HCT116 (cell line): ENCODE data around the gene BTBD18.

Experiments used
- CEBPB ChIP-seq: IDR thresholded peaks from 2 replicates; pipeline ENCODE4 v1.6.1; 2012; ENCODE audit warnings: low read depth
- FOSL1 ChIP-seq: IDR thresholded peaks from 2 replicates; pipeline ENCODE4 v1.6.1; 2012; ENCODE audit warnings: low read depth
- JUND ChIP-seq: IDR thresholded peaks from 2 replicates; pipeline ENCODE4 v1.6.1; 2012
- POLR2A ChIP-seq: IDR thresholded peaks from 2 replicates; pipeline ENCODE4 v1.7.0; 2011; ENCODE audit warnings: borderline replicate concordance; ENCODE audit not compliant: insufficient read depth, insufficient read length; ENCODE audit errors: extremely low read depth
- POLR2AphosphoS5 ChIP-seq: IDR thresholded peaks from 2 replicates; pipeline ENCODE4 v1.6.1; 2011; ENCODE audit warnings: mild to moderate bottlenecking, low read depth, low read length, moderate library complexity
- RAD21 ChIP-seq: IDR thresholded peaks from 2 replicates; pipeline ENCODE4 v1.6.1; 2012; ENCODE audit warnings: low read depth, mild to moderate bottlenecking
- ZFX ChIP-seq: fragments of 450-650 bp; IDR thresholded peaks from 2 replicates; pipeline ENCODE4 v1.6.1; 2017
- TF ChIP-seq, protein P1 (sequence below), 3 experiments: fragments of 200-600 bp in 1 of 3; sonication (generic) in 1 of 3; IDR thresholded peaks in 2 of 3; conservative IDR thresholded peaks in 1 of 3; 2 replicates each; pipeline ENCODE4 v1.5.1; 2012 to 2017; ENCODE audit warnings: low read depth in 2 of 3, low read length in 2 of 3, antibody characterized with exemption in 1 of 3, borderline replicate concordance in 1 of 3, control low read depth in 1 of 3, mild to moderate bottlenecking in 1 of 3, mixed read lengths in 1 of 3, mixed run types in 1 of 3, moderate library complexity in 1 of 3; ENCODE audit not compliant: insufficient read depth in 1 of 3
- TF ChIP-seq, protein P2 (sequence below): IDR thresholded peaks from 2 replicates; pipeline ENCODE4 v1.6.1; 2011; ENCODE audit warnings: mild to moderate bottlenecking, low read length, moderate library complexity; ENCODE audit not compliant: insufficient replicate concordance; ENCODE audit errors: extremely low read depth
- TF ChIP-seq, protein P3 (sequence below): IDR thresholded peaks from 2 replicates; pipeline ENCODE4 v1.6.1; 2012; ENCODE audit warnings: low read depth

DNA sequence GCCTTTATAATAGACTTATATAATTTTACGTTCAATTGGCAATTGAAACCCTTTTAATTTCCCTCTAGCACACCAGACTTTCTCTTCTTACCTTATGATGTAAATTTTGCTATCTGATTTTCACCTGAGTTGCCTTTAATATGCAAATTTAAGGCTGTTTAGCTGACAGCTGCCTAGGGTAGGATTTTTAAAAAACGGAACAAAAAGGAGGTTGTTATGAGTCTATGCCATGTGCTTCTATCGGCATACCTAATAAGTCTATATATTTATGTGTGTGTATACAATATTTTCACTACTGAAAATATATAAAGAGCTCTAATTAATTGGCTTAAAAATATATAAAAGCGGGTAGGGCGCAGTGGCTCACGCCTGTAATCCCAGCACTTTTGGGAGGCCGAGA, 22.1 kb downstream of the BTBD18 start:
- TF ChIP-seq, protein P1, sequence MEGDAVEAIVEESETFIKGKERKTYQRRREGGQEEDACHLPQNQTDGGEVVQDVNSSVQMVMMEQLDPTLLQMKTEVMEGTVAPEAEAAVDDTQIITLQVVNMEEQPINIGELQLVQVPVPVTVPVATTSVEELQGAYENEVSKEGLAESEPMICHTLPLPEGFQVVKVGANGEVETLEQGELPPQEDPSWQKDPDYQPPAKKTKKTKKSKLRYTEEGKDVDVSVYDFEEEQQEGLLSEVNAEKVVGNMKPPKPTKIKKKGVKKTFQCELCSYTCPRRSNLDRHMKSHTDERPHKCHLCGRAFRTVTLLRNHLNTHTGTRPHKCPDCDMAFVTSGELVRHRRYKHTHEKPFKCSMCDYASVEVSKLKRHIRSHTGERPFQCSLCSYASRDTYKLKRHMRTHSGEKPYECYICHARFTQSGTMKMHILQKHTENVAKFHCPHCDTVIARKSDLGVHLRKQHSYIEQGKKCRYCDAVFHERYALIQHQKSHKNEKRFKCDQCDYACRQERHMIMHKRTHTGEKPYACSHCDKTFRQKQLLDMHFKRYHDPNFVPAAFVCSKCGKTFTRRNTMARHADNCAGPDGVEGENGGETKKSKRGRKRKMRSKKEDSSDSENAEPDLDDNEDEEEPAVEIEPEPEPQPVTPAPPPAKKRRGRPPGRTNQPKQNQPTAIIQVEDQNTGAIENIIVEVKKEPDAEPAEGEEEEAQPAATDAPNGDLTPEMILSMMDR (IDR thresholded peaks at IDR 0.05 in 2 of 3, conservative IDR thresholded peaks at IDR 0.05 in 1 of 3; ENCODE audit: borderline replicate concordance in 1 of 3, insufficient read depth in 1 of 3, low read depth in 2 of 3, low read length in 2 of 3) = no peak
- TF ChIP-seq POLR2AphosphoS5 = no peak
- TF ChIP-seq, protein P2, sequence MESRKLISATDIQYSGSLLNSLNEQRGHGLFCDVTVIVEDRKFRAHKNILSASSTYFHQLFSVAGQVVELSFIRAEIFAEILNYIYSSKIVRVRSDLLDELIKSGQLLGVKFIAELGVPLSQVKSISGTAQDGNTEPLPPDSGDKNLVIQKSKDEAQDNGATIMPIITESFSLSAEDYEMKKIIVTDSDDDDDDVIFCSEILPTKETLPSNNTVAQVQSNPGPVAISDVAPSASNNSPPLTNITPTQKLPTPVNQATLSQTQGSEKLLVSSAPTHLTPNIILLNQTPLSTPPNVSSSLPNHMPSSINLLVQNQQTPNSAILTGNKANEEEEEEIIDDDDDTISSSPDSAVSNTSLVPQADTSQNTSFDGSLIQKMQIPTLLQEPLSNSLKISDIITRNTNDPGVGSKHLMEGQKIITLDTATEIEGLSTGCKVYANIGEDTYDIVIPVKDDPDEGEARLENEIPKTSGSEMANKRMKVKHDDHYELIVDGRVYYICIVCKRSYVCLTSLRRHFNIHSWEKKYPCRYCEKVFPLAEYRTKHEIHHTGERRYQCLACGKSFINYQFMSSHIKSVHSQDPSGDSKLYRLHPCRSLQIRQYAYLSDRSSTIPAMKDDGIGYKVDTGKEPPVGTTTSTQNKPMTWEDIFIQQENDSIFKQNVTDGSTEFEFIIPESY = no peak
- no peak for TF ChIP-seq POLR2A
- TF ChIP-seq FOSL1 = no peak
- no peak for TF ChIP-seq ZFX
- TF ChIP-seq RAD21 = no peak
- TF ChIP-seq CEBPB = no peak
- TF ChIP-seq, protein P3, sequence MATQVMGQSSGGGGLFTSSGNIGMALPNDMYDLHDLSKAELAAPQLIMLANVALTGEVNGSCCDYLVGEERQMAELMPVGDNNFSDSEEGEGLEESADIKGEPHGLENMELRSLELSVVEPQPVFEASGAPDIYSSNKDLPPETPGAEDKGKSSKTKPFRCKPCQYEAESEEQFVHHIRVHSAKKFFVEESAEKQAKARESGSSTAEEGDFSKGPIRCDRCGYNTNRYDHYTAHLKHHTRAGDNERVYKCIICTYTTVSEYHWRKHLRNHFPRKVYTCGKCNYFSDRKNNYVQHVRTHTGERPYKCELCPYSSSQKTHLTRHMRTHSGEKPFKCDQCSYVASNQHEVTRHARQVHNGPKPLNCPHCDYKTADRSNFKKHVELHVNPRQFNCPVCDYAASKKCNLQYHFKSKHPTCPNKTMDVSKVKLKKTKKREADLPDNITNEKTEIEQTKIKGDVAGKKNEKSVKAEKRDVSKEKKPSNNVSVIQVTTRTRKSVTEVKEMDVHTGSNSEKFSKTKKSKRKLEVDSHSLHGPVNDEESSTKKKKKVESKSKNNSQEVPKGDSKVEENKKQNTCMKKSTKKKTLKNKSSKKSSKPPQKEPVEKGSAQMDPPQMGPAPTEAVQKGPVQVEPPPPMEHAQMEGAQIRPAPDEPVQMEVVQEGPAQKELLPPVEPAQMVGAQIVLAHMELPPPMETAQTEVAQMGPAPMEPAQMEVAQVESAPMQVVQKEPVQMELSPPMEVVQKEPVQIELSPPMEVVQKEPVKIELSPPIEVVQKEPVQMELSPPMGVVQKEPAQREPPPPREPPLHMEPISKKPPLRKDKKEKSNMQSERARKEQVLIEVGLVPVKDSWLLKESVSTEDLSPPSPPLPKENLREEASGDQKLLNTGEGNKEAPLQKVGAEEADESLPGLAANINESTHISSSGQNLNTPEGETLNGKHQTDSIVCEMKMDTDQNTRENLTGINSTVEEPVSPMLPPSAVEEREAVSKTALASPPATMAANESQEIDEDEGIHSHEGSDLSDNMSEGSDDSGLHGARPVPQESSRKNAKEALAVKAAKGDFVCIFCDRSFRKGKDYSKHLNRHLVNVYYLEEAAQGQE = no peak
- TF ChIP-seq JUND = no peak
